Breast epithelium (tissue), 4 donors: ENCODE measurements around the gene HELZ2. TPM values are rescaled to one million over a fixed set of nuclear protein-coding genes. Genes with fewer than 3 reads are reported as not detected.

Experiments used
- DNase-seq, 2 donors: peaks; one replicate each; pipeline ENCODE4 v3.0.0-alpha.2; 2019; ENCODE audit warnings: low spot score in 2 of 2
- H3K27ac ChIP-seq, 2 donors: fragments of 200-600 bp; sonication (generic) in 1 of 2; one replicate each; pipeline ENCODE4 v1.5.1; 2016 to 2019; ENCODE audit warnings: mild to moderate bottlenecking in 1 of 2
- H3K27me3 ChIP-seq, 2 donors: fragments of 200-600 bp; sonication (generic) in 1 of 2; one replicate each; pipeline versions ENCODE4 v1.5.1 to v1.6.0; 2017 to 2019; ENCODE audit warnings: control low read depth in 1 of 2, mild to moderate bottlenecking in 1 of 2
- H3K36me3 ChIP-seq: fragments of 200-600 bp; one replicate; pipeline ENCODE4 v1.5.1; 2019
- H3K4me1 ChIP-seq, 2 donors: fragments of 200-600 bp; sonication (generic); one replicate each; pipeline ENCODE4 v1.5.1; 2016 to 2019; ENCODE audit warnings: control low read depth in 1 of 2
- H3K4me3 ChIP-seq, 3 donors: fragments of 200-600 bp; sonication (generic); 1 replicate in 2 of 3; 2 replicates in 1 of 3; pipeline ENCODE4 v1.5.1; 2016 to 2019; ENCODE audit warnings: mild to moderate bottlenecking in 3 of 3, moderate library complexity in 2 of 3
- H3K9me3 ChIP-seq, 2 donors: fragments of 200-600 bp; sonication (generic) in 1 of 2; one replicate each; pipeline ENCODE4 v1.5.1; 2016 to 2019; ENCODE audit warnings: control low read depth in 1 of 2
- POLR2A ChIP-seq: fragments of 450-650 bp; IDR thresholded peaks from one replicate; pipeline ENCODE4 v1.6.1; 2016; ENCODE audit warnings: antibody characterized with exemption, mild to moderate bottlenecking, moderate library complexity
- POLR2AphosphoS5 ChIP-seq, 3 donors: sonication (generic); formaldehyde crosslinking; IDR thresholded peaks; one replicate each; pipeline ENCODE4 v1.6.1; 2017; ENCODE audit warnings: antibody characterized with exemption in 3 of 3
- intact Hi-C: fragments of 100-400 bp; cut with DNase I; formaldehyde crosslinking; loops from one replicate; pipeline ENCODE4 v1.15.1; 2023; ENCODE audit warnings: low total_unique reads
- total RNA-seq, 3 donors: library from RNA; depleted of rRNA; stranded (reverse); fragments of >200 nt; gene quantifications; one replicate each; pipeline ENCODE4 v1.1.0, GENCODE V29; 2016
- TF ChIP-seq, protein P1 (sequence below), 3 donors: fragments of 450-650 bp; IDR thresholded peaks; one replicate each; pipeline ENCODE4 v1.5.1; 2016 to 2017; ENCODE audit warnings: antibody characterized with exemption in 3 of 3, mild to moderate bottlenecking in 3 of 3, moderate library complexity in 3 of 3

Gene HELZ2
- total RNA-seq, 3 donors from 2014 or later = 9.9 to 22.6 (median 20.3) TPM

DNA sequence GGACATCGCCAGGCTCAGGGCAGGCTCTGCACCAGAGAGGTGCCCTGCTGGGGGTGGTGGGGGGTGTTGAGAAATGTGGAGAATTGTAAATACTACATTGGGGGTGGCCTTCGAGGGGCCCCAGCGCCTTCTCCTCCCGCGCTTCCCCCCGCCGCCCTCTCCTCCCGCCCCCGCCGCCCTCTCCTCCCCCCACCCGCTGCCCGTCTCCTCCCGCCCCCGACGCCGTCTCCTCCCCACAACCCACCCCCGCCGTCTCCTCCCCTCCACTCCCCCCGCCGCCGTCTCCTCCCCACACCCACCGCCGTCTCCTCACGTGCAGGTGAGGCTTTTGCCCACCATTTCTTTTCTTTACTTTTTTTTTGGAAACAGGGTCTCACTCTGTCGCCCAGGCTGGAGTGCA, 25.0 kb downstream of the HELZ2 start:
- H3K4me1 ChIP-seq = peaks cover 0 to 2% of the 10 kb centered on the region in 2 donors
- no peak overlapping the region for H3K4me3 ChIP-seq
- H3K27ac ChIP-seq = no peak overlapping the region
- no peaks in the 10 kb centered on the region for H3K36me3 ChIP-seq
- intact Hi-C loops = no loop called here
- no peak for DNase-seq
- H3K27me3 ChIP-seq = peaks cover 0 to 25% of the 10 kb centered on the region in 2 donors
- no peaks in the 10 kb centered on the region for H3K9me3 ChIP-seq
- TF ChIP-seq, protein P1, sequence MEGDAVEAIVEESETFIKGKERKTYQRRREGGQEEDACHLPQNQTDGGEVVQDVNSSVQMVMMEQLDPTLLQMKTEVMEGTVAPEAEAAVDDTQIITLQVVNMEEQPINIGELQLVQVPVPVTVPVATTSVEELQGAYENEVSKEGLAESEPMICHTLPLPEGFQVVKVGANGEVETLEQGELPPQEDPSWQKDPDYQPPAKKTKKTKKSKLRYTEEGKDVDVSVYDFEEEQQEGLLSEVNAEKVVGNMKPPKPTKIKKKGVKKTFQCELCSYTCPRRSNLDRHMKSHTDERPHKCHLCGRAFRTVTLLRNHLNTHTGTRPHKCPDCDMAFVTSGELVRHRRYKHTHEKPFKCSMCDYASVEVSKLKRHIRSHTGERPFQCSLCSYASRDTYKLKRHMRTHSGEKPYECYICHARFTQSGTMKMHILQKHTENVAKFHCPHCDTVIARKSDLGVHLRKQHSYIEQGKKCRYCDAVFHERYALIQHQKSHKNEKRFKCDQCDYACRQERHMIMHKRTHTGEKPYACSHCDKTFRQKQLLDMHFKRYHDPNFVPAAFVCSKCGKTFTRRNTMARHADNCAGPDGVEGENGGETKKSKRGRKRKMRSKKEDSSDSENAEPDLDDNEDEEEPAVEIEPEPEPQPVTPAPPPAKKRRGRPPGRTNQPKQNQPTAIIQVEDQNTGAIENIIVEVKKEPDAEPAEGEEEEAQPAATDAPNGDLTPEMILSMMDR (IDR thresholded peaks at IDR 0.05) = no peak
- TF ChIP-seq POLR2A (no peak), POLR2AphosphoS5 (IDR thresholded peaks at IDR 0.05) (no peak)

DNA sequence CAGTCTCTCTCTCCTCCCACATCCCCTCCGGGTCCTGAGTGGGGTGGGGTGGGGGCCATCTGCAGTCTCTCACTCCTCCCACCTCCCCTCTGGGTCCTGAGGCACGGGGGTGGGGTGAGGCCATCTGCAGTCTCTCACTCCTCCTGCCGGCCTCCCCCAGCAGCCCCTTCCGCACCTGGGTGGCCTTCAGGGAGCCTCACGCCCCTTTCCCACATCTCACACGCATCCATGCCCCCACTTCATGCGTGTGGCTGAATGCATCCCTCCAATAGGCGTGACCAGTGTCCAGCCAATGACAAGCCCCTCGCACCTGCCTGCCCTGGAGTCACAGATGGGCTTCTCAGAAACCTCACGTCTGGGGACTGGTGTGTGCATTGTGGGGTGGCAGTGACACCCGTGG, 25.5 kb downstream of the HELZ2 start:
- intact Hi-C loops = no loop called here
- peaks cover 0 to 25% of the 10 kb centered on the region in 2 donors for H3K27me3 ChIP-seq
- H3K36me3 ChIP-seq = no peaks in the 10 kb centered on the region
- no peak for DNase-seq
- no peaks in the 10 kb centered on the region for H3K4me1 ChIP-seq
- TF ChIP-seq POLR2A (no peak), POLR2AphosphoS5 (IDR thresholded peaks at IDR 0.05) (no peak)
- TF ChIP-seq, protein P1 (IDR thresholded peaks at IDR 0.05) = no peak
- H3K4me3 ChIP-seq = no peak overlapping the region
- H3K27ac ChIP-seq = no peak overlapping the region
- no peaks in the 10 kb centered on the region for H3K9me3 ChIP-seq

DNA sequence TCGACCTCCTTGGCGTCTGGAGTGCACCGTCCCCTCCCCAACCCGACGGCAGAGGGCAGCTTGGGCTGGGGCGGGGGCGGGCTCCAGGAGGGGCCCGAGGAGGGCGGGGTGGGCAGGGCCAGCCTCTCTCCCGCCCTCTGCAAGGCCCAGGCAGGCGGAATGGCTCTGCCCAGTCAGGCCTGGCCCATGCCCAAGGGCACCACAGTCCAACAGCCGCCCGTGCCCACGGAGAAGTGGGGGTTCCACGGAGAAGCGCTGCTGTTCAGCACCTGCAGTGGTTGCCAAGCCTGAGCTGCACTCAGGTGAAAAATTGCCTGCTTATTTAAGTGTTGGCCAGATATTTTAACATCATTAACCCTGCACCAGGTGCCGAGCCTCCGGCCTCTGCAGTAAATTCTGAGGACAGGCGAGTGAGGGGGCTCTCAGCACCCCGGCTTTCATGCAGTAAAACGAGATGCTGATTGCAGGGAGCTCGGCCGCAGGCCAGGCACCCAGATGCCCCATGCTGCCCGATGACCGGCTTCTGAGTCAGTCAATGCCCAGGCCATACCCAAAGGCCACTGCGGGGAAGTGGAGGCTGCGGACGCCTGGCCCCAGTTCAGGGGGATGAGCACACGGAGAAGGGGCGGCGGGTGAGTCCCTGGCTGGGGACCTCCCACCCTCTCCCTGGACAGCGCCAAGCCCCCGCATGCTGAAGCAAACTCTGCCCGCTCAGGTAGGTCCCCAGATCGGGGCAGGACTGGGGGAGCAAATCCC, 26.1 kb downstream of the HELZ2 start, which contains the start of gene SRMS:
Gene SRMS (minus strand): TSS at position 25 of the 756 bp plus-strand sequence. CDS start 286 bp downstream, outside the sequence.
- Histone ChIP-seq H3K4me3 (no peak within 1 kb of the TSS), H3K27ac (no peak within 1 kb of the TSS), H3K27me3 (peaks cover 0 to 25% of the 10 kb centered on the region in 2 donors), H3K36me3 (no peaks in the 10 kb centered on the region), H3K4me1 (no peaks in the 10 kb centered on the region), H3K9me3 (no peaks in the 10 kb centered on the region)
- intact Hi-C loops = no loop called here
- TF ChIP-seq, protein P1 (IDR thresholded peaks at IDR 0.05) = no peak
- TF ChIP-seq POLR2A (no peak), POLR2AphosphoS5 (IDR thresholded peaks at IDR 0.05) (no peak)
- DNase-seq = no peak

DNA sequence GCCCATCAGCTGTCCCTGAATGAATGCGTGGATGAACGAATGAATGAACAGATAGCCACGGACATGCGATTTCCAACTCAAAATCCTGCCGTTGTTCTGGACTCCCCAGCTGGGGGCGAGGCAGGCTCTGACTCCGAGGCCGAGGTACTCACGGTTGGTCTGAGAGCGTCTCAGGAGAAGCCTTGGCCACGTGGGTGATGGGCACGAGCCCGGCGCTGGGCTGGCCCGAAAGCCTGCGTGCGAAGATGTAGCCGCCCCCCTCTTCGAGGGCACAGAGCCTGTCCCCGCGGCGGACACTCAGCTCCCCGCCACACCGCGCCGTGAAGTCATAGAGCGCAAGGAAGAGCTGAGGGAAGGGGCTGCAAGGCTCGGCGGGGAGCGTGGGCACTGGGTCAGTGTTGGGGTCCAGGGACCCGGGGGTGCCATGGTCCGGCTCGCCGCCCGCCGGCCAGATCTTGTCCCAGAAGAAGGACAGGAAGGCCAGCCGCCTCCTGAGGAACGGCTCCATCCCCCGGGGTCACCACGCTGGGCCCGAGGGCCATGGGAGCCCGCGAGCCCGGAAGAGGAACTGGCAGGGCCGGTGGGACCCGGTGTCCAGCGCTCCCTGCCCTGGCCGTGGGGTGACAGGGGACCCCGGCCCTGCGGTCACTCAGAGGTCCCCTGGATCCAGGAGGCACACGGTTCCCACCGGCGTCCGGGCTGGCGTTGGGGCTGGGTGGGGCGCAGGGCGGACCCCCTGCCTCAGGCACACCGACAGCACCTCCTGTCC, 26.9 kb downstream of the HELZ2 start:
- DNase-seq = no peak

More for the DNA sequence above, 26.9 kb downstream of the HELZ2 start:
- Histone ChIP-seq H3K9me3 (no peaks in the 10 kb centered on the region), H3K4me1 (no peaks in the 10 kb centered on the region), H3K36me3 (no peaks in the 10 kb centered on the region), H3K27ac (no peak overlapping the region), H3K27me3 (peaks cover 0 to 25% of the 10 kb centered on the region in 2 donors), H3K4me3 (no peak overlapping the region)
- intact Hi-C loops = no loop called here
- TF ChIP-seq POLR2A (no peak), POLR2AphosphoS5 (IDR thresholded peaks at IDR 0.05) (no peak)
- TF ChIP-seq, protein P1 (IDR thresholded peaks at IDR 0.05) = no peak
